ENCODE measurements around the gene ECEL1.

DNA sequence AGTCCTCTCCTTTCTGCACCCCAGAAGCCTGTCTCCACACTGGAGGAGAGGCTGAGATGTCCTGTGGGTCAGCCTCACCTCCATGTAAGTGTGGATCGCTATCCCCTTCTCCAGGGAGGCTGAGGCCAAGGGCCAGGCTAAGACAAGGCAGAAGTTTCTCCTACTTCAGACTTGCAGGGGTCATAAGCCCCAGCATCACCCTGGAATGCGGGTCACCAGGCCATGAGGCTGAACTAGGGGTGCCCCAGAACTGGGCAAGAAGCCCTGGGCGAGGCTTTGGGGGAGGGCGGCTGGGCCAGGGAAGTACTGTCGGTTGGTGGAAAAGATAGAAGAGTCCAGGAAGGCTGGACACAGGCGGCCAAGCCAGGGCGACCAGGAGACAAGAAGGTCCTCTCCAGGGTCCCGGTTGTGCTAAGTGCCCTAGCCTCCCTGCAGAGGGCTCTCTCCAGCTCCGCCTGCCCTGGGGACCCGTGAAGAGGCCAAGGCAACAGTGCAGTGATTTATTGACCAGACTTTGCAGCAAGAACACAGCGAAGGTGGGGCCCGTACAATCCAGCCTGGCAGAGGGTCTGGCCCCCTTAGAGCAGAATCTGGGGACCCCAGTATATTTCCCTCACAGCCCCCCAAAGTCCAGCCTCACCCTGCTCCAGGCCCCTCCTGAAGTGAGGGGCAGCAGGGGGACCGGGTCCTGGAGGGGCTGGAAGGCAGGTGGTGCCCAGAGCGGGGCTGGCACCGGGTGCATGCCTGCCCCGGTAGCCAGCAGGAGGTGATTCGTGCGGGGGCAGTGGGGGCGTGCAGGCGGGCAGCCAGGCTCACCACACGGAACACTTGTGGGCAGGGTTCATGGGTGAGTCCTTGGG is 8.1 kb downstream of the ECEL1 start:
- TF ChIP-seq CTCF (IDR thresholded peaks at IDR 0.05; ENCODE audit: insufficient read depth, low read length, poor library complexity, severe bottlenecking) (no peak), EZH2phosphoT487 (conservative IDR thresholded peaks at IDR 0.05; ENCODE audit: low read length) (no peak)
